Panc1 (cell line): ENCODE measurements around the gene ABCF2.

Experiments
- CTCF ChIP-seq: fragments of 450-650 bp; IDR thresholded peaks from 2 replicates; pipeline ENCODE4 v1.5.1; 2017; ENCODE audit warnings: mild to moderate bottlenecking
- POLR2AphosphoS5 ChIP-seq: IDR thresholded peaks from 2 replicates; pipeline ENCODE4 v1.6.1; 2012; ENCODE audit warnings: mild to moderate bottlenecking, low read depth, low read length, moderate library complexity
- TF ChIP-seq, protein P1 (sequence below), 2 experiments: IDR thresholded peaks; 2 replicates each; pipeline ENCODE4 v1.6.1; 2011 to 2012; ENCODE audit warnings: low read depth in 2 of 2, control low read depth in 1 of 2, low read length in 1 of 2, mild to moderate bottlenecking in 1 of 2, moderate library complexity in 1 of 2; ENCODE audit not compliant: insufficient read depth in 1 of 2

DNA sequence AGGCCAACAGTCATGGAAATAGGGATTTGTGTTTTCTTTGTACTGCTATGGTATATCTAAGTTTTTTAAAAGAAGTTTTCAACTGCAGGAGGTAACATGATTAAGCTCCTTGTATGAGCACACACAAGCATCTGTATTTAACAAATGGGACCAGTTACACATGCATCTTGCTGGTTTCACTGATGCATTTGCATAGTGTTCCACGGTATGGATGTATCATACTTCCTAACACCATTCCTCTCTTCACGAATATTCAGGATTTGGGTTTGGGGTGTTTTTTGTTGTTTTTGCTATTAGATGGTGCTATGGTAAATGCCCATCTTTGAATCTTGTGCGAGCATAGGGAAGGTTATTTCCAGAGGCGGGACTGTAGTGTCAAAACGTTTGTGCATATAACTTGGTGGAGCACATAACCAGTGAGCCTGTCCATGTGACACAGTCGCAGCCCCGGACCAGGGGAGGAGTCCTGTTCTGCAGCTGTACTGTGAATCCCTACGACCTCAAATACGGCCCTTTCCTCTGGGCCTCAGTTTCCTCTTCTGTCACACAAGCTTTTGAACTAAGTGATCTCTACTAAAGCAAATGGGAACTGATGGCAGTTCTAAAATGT, 18.6 kb downstream of the ABCF2 start:
- TF ChIP-seq CTCF (no peak), POLR2AphosphoS5 (no peak)
- TF ChIP-seq, protein P1, sequence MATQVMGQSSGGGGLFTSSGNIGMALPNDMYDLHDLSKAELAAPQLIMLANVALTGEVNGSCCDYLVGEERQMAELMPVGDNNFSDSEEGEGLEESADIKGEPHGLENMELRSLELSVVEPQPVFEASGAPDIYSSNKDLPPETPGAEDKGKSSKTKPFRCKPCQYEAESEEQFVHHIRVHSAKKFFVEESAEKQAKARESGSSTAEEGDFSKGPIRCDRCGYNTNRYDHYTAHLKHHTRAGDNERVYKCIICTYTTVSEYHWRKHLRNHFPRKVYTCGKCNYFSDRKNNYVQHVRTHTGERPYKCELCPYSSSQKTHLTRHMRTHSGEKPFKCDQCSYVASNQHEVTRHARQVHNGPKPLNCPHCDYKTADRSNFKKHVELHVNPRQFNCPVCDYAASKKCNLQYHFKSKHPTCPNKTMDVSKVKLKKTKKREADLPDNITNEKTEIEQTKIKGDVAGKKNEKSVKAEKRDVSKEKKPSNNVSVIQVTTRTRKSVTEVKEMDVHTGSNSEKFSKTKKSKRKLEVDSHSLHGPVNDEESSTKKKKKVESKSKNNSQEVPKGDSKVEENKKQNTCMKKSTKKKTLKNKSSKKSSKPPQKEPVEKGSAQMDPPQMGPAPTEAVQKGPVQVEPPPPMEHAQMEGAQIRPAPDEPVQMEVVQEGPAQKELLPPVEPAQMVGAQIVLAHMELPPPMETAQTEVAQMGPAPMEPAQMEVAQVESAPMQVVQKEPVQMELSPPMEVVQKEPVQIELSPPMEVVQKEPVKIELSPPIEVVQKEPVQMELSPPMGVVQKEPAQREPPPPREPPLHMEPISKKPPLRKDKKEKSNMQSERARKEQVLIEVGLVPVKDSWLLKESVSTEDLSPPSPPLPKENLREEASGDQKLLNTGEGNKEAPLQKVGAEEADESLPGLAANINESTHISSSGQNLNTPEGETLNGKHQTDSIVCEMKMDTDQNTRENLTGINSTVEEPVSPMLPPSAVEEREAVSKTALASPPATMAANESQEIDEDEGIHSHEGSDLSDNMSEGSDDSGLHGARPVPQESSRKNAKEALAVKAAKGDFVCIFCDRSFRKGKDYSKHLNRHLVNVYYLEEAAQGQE (IDR thresholded peaks at IDR 0.05; ENCODE audit: insufficient read depth in 1 of 2, low read depth in 2 of 2, low read length in 1 of 2), result no peak
